ENCODE results near the gene WDR20.

Gene WDR20

DNA sequence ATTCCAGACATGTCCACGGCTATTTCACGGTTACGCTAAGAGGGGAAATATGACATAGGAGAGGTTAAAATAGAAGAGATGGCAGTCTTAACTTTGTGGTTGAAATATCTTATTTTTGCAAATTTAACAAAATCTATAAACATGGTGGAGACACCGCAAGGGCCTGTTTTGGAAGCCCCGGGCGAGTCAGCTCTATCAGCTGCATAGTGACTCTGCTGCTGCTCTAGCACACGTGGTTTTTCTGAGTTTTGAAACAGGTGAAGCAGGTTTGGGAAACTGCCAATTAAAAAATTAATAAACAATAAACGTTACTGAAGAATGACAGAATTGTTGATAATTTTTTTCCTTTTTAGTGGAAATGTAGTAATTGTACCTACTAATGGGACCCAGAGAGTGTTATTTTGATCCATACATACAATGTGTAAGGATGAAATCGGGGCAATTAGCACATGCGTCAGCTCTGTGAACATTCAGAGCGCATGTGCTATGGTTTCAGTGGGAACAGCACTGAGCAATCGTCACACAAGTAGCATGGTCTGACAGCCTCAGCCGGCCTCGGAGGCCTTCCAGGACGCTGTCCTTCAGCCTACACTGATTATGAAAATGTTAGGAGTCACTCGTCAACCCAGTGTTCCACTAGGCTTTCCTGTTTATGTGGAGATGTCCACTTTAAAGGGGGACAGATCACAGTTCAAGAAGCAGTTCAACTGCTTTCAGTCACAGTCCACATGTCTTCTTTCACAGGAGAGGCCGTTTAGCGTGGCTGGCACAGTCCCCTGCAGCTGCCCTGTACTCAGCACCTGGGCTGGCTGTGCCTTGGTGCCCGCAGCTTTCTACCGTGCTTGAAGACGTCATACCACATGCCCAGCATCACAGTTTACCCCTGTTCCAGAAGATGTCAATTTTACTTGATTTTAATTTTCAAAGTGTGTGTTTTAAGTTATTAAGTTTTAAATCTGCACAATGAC lies 113.4 kb downstream of the WDR20 start:
- H3K9me3 Mint-ChIP-seq (ENCODE audit: low read depth) = no peaks in the 10 kb centered on the region
- H3K36me3 Mint-ChIP-seq = no peaks in the 10 kb centered on the region
- no peak overlapping the region for H3K27ac Mint-ChIP-seq
- peaks cover 1% of the 10 kb centered on the region for H3K27me3 Mint-ChIP-seq
- H3K4me3 Mint-ChIP-seq = no peak overlapping the region
- H3K4me1 Mint-ChIP-seq (ENCODE audit: low read depth) = no peaks in the 10 kb centered on the region

GRCh38 chr14:102255401-102256190 lies 115.9 kb downstream of the WDR20 start:
- Mint-ChIP-seq H3K36me3 (peaks cover 3% of the 10 kb centered on the region), H3K4me1 (ENCODE audit: low read depth) (no peaks in the 10 kb centered on the region), H3K4me3 (no peak overlapping the region), H3K27ac (no peak overlapping the region), H3K9me3 (ENCODE audit: low read depth) (no peaks in the 10 kb centered on the region), H3K27me3 (peaks cover 4% of the 10 kb centered on the region)

- Mint-ChIP-seq H3K4me3 (no peak overlapping the region), H3K36me3 (peaks cover 3% of the 10 kb centered on the region), H3K9me3 (ENCODE audit: low read depth) (no peaks in the 10 kb centered on the region), H3K27me3 (peaks cover 4% of the 10 kb centered on the region), H3K4me1 (ENCODE audit: low read depth) (no peaks in the 10 kb centered on the region), H3K27ac (no peak overlapping the region)
Measured at GRCh38 chr14:102256716-102257115, 117.0 kb downstream of the WDR20 start.

DNA sequence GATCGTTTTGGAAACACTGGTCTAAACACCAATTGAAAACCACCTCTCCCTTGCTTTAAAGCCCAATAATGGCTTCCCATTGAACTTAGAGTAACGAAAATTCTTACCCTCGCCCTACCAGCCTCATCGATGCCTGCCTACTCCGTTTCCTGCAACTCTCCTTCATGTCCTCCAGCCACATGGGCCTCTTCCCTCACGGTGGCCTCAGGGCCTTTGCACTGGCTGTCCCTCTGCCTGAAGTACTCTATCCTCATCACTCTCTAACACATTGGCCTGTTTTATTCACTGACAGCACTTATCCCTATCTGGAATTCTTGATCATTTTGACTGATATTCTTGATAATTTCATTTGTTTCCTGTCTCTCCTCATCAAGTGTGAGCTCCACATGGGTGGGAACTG lies 118.4 kb downstream of the WDR20 start:
- Mint-ChIP-seq H3K4me3 (no peak overlapping the region), H3K36me3 (peaks cover 3% of the 10 kb centered on the region), H3K27me3 (peaks cover 4% of the 10 kb centered on the region), H3K27ac (no peak overlapping the region), H3K4me1 (ENCODE audit: low read depth) (no peaks in the 10 kb centered on the region), H3K9me3 (ENCODE audit: low read depth) (no peaks in the 10 kb centered on the region)

Measured in activated naive CD8-positive, alpha-beta T cell (primary cell).